NCI-H2227 (cell line): ENCODE data around the gene HPSE2.
A peak's percentile ranks its signal among the peaks of the same experiment; 100 is the strongest.
"Not testable (repeated sequence)": the region's sequence is repeated elsewhere in the genome, so short reads cannot be mapped to it uniquely, and the experiment has no call there.

Source experiments
- DNase-seq: peaks from one replicate; lab custom pipeline; 2025; ENCODE audit not compliant: unreplicated experiment; lab: John Stamatoyannopoulos, UW

The HPSE2 gene

GRCh38 chr10:99235658-99236626 is at the start of gene HPSE2:
Gene HPSE2 (minus strand): TSS chr10:99235852.
- DNase-seq, result no peak

- no peak for DNase-seq
Observed at GRCh38 chr10:99280472-99280871, 44.8 kb upstream of the HPSE2 start.

- no peak for DNase-seq
Observed at GRCh38 chr10:99279626-99280111, 44.0 kb upstream of the HPSE2 start.

GRCh38 chr10:99276848-99277486 is 41.3 kb upstream of the HPSE2 start:
- no peak for DNase-seq

GRCh38 chr10:99266383-99266782 is 30.7 kb upstream of the HPSE2 start:
- peak; percentile 0 for DNase-seq

GRCh38 chr10:99248824-99249223 is 13.2 kb upstream of the HPSE2 start:
- DNase-seq, result no peak

- not testable (repeated sequence) for DNase-seq
Observed at GRCh38 chr10:99247893-99248292, 12.2 kb upstream of the HPSE2 start.

GRCh38 chr10:99236627-99237309 is 1.1 kb upstream of the HPSE2 start:
- no peak for DNase-seq

- no peak for DNase-seq
Observed at GRCh38 chr10:99234791-99235657, 628 bp downstream of the HPSE2 start.

GRCh38 chr10:99234041-99234790 is 1.4 kb downstream of the HPSE2 start:
- no peak for DNase-seq

- DNase-seq, result no peak
Observed at GRCh38 chr10:99233689-99234037, 2.0 kb downstream of the HPSE2 start.

GRCh38 chr10:99233000-99233688 is 2.5 kb downstream of the HPSE2 start:
- DNase-seq, result no peak

GRCh38 chr10:99232360-99232999 is 3.2 kb downstream of the HPSE2 start:
- DNase-seq, result no peak

GRCh38 chr10:99224766-99225165 is 10.9 kb downstream of the HPSE2 start:
- DNase-seq, result no peak

GRCh38 chr10:99207340-99207739 is 28.3 kb downstream of the HPSE2 start:
- no peak for DNase-seq

- DNase-seq, result no peak
Observed at GRCh38 chr10:99203310-99203709, 32.3 kb downstream of the HPSE2 start.

- DNase-seq, result no peak
Observed at GRCh38 chr10:99172950-99173349, 62.7 kb downstream of the HPSE2 start.

GRCh38 chr10:99172128-99172738 is 63.4 kb downstream of the HPSE2 start:
- no peak for DNase-seq
